Uterus (tissue), 2 donors: ENCODE measurements around the gene GJB4.

Experiments
- POLR2A ChIP-seq, 2 donors: fragments of 450-650 bp; IDR thresholded peaks; one replicate each; pipeline ENCODE4 v1.6.1; 2016; ENCODE audit warnings: antibody characterized with exemption in 2 of 2, mild to moderate bottlenecking in 1 of 2, moderate library complexity in 1 of 2
- TF ChIP-seq, protein P1 (sequence below), 4 experiments: fragments of 200-600 bp in 2 of 4; fragments of 450-650 bp in 2 of 4; sonication (generic) in 2 of 4; IDR thresholded peaks; one replicate each; pipeline ENCODE4 v1.5.1; 2016 to 2019; ENCODE audit warnings: antibody characterized with exemption in 4 of 4, mild to moderate bottlenecking in 2 of 4, moderate library complexity in 1 of 4

DNA sequence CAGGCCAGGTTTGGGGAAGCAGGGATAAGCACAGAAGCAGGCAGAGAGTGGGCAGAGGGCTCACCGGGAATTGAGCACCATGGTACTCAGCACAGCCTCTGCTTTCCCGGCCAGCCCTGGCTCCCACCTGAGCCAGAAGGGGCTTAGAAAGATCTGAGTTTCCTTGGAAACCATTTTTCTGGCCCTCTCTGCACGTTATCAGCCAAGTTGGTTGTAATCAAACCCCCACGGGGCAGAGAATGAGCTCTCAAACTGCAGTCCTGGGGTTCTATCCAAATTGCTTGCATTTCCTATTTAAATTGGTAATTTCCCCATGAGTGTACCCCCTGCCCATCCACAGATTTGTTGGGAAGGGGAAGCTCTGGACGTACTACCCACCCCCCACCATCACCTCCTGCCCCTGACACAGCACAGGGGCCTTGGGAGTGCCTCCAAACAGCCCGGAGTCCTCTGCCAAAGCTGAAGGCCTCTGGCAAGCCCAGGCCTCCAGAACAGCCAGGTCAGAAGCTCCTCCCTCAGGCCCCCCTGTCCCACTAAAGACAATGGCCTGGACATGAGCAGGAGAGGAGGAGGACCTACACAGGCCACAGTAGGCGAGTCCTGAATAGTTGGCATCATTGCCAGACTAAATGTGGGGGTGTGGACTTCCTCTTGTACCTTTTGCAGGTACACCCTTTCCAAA is 47.4 kb upstream of the GJB4 start:
- TF ChIP-seq, protein P1, sequence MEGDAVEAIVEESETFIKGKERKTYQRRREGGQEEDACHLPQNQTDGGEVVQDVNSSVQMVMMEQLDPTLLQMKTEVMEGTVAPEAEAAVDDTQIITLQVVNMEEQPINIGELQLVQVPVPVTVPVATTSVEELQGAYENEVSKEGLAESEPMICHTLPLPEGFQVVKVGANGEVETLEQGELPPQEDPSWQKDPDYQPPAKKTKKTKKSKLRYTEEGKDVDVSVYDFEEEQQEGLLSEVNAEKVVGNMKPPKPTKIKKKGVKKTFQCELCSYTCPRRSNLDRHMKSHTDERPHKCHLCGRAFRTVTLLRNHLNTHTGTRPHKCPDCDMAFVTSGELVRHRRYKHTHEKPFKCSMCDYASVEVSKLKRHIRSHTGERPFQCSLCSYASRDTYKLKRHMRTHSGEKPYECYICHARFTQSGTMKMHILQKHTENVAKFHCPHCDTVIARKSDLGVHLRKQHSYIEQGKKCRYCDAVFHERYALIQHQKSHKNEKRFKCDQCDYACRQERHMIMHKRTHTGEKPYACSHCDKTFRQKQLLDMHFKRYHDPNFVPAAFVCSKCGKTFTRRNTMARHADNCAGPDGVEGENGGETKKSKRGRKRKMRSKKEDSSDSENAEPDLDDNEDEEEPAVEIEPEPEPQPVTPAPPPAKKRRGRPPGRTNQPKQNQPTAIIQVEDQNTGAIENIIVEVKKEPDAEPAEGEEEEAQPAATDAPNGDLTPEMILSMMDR (IDR thresholded peaks at IDR 0.05), result no peak
- no peak for TF ChIP-seq POLR2A (IDR thresholded peaks at IDR 0.05)
